ENCODE measurements around the gene FAM13A. TPM values are rescaled to one million over a fixed set of nuclear protein-coding genes. Genes with fewer than 3 reads are reported as not detected.

Gene FAM13A
- total and polyA plus RNA-seq, 2 of the 13 experiments (the other 11 are each of a cell fraction or from before 2014, with no cell fraction given) = 1.2 to 36.2 TPM

DNA sequence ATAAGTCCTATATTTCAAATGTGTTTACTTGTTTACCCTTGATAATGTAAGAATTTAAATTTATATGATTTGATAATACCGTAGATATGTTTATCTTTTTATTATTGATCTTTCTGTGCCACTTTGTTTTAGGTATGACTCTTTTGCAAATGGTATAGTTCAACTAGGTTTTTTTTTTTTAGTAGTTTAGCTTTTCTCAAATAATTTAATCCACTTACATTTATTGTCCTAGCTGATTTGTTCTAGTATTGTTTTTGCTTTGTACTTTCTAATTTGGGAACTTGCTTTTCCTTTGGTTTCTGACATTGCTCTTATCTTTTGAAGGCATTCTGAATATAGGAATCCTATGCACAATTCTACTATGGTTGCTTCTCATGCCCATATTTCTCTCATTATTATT is 260.4 kb downstream of the FAM13A start:
- Histone ChIP-seq H3K4me3 (replicated peaks in 1 of 3; ENCODE audit: insufficient read depth in 1 of 3, low read depth in 2 of 3, low read length in 3 of 3) (no peak overlapping the region), H3K27ac (ENCODE audit: extremely low read length, insufficient read depth, low read length) (no peak overlapping the region), H2AFZ (ENCODE audit: low read length) (no peak overlapping the region), H3K9ac (ENCODE audit: insufficient read depth, low read depth, low read length) (no peak overlapping the region), H3K79me2 (ENCODE audit: insufficient read depth, low read length) (peaks cover 6% of the 10 kb centered on the region), H3K27me3 (ENCODE audit: control insufficient read depth in 1 of 2, insufficient read depth in 2 of 2, low read length in 2 of 2) (no peaks in the 10 kb centered on the region), H3K36me3 (replicated peaks in 1 of 2; ENCODE audit: control insufficient read depth in 1 of 2, insufficient read depth in 2 of 2, low read length in 2 of 2) (peaks cover 0 to 1% of the 10 kb centered on the region in 2 experiments; a peak in 2 of 5 replicates), H3K4me2 (ENCODE audit: low read depth, low read length) (no peak overlapping the region), H3K9me3 (ENCODE audit: low read length) (no peaks in the 10 kb centered on the region), H4K20me1 (ENCODE audit: insufficient read depth, low read length) (peaks cover 12% of the 10 kb centered on the region; the same call in 1 of the 2 replicates), H3K4me1 (ENCODE audit: insufficient read depth, low read length) (0 out of 2 replicates have a peak, but pooled peaks cover under 1% of the 10 kb centered on the region)
- DNase-seq (ENCODE audit: low spot score) = no peak
- CTCF ChIA-PET (ENCODE audit: low intra/inter-chr PET ratio, low total read pairs) = no interaction called here
- POLR2A ChIA-PET = no interaction called here
- no peak for ATAC-seq
- in situ Hi-C loops (cut with HindIII; ENCODE audit: extremely low pct_ligation_motif_present, low pct_unique_long_range_greater_than_20kb) (no loop called here), intact Hi-C loops (cut with micrococcal nuclease; ENCODE audit: unreplicated experiment) (no loop called here)
- no TSS peak for BruUV-seq (replicated peaks)
- FAIRE-seq = no peak
- 52% methylated on average over 1 of the region's 1 CpG for WGBS (ENCODE audit: low lambda C conversion rate)
- TF ChIP-seq MED8 (CRISPR knock-in tag; IDR thresholded peaks at IDR 0.05; ENCODE audit: insufficient replicate concordance) = no peak
- TF ChIP-seq CBFB (CRISPR knock-in tag; IDR thresholded peaks at IDR 0.05) = no peak
- TF ChIP-seq SRY (CRISPR knock-in tag; IDR thresholded peaks at IDR 0.05) = no peak
- TF ChIP-seq ZSCAN25 (CRISPR knock-in tag; IDR thresholded peaks at IDR 0.05) = no peak

DNA sequence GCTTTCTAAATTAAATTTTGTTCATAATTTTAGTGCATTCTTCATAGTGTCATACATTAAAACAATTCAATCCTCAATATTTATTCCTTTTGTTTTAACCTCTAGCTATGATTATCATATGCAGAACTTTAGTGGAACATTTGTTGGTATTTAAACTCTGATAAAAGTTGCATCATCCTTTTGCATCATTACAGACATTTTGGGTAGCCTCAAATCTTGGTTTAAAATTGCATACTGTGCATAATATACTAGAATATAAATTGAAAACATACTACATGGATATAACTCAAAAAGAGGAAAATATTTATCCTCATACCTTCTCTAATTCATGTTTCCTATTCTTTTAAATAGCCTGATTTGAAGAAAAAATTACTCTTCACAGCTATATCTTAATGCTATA is 262.0 kb downstream of the FAM13A start:
- H3K27me3 ChIP-seq (ENCODE audit: control insufficient read depth in 1 of 2, insufficient read depth in 2 of 2, low read length in 2 of 2) = no peaks in the 10 kb centered on the region
- BruUV-seq (replicated peaks) = no TSS peak
- CTCF ChIA-PET (ENCODE audit: low intra/inter-chr PET ratio, low total read pairs) = no interaction called here
- H3K9me3 ChIP-seq (ENCODE audit: low read length) = no peaks in the 10 kb centered on the region
- peaks cover 2% of the 10 kb centered on the region for H3K79me2 ChIP-seq (ENCODE audit: insufficient read depth, low read length)
- no peak overlapping the region for H3K9ac ChIP-seq (ENCODE audit: insufficient read depth, low read depth, low read length)
- in situ Hi-C loops (cut with HindIII; ENCODE audit: extremely low pct_ligation_motif_present, low pct_unique_long_range_greater_than_20kb) (loop anchor here (5.0 kb wide), 1 partner anchor 88 kb away; no protein-coding TSS in a partner anchor), intact Hi-C loops (cut with micrococcal nuclease; ENCODE audit: unreplicated experiment) (no loop called here)
- POLR2A ChIA-PET = no interaction called here
- H3K4me2 ChIP-seq (ENCODE audit: low read depth, low read length) = no peak overlapping the region
- no peak overlapping the region for H2AFZ ChIP-seq (ENCODE audit: low read length)
- H3K4me3 ChIP-seq (replicated peaks in 1 of 3; ENCODE audit: insufficient read depth in 1 of 3, low read depth in 2 of 3, low read length in 3 of 3) = no peak overlapping the region
- no peaks in the 10 kb centered on the region for H3K4me1 ChIP-seq (ENCODE audit: insufficient read depth, low read length)
- FAIRE-seq (no peak), DNase-seq (ENCODE audit: low spot score) (no peak), ATAC-seq (no peak)
- peaks cover 17% of the 10 kb centered on the region; the same call in 1 of the 2 replicates for H4K20me1 ChIP-seq (ENCODE audit: insufficient read depth, low read length)
- H3K36me3 ChIP-seq (replicated peaks in 1 of 2; ENCODE audit: control insufficient read depth in 1 of 2, insufficient read depth in 2 of 2, low read length in 2 of 2) = peaks cover 1 to 3% of the 10 kb centered on the region in 2 experiments; a peak in 2 of 5 replicates
- no peak overlapping the region for H3K27ac ChIP-seq (ENCODE audit: extremely low read length, insufficient read depth, low read length)
- TF ChIP-seq, protein P1, sequence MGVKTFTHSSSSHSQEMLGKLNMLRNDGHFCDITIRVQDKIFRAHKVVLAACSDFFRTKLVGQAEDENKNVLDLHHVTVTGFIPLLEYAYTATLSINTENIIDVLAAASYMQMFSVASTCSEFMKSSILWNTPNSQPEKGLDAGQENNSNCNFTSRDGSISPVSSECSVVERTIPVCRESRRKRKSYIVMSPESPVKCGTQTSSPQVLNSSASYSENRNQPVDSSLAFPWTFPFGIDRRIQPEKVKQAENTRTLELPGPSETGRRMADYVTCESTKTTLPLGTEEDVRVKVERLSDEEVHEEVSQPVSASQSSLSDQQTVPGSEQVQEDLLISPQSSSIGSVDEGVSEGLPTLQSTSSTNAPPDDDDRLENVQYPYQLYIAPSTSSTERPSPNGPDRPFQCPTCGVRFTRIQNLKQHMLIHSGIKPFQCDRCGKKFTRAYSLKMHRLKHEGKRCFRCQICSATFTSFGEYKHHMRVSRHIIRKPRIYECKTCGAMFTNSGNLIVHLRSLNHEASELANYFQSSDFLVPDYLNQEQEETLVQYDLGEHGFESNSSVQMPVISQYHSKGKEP (CRISPR knock-in tag; IDR thresholded peaks at IDR 0.05) = no peak
- TF ChIP-seq MAFF (IDR thresholded peaks at IDR 0.05; ENCODE audit: low read depth, low read length) (peak; percentile 26; the same call in 1 of the 2 replicates), ZSCAN30 (CRISPR knock-in tag; IDR thresholded peaks at IDR 0.05) (no peak), HDAC1 (CRISPR knock-in tag; IDR thresholded peaks at IDR 0.05) (no peak), CEBPB (IDR thresholded peaks at IDR 0.05; ENCODE audit: borderline replicate concordance, low read depth, low read length) (peak; percentile 29; the same call in 1 of the 2 replicates), HDAC6 (IDR thresholded peaks at IDR 0.05; ENCODE audit: low read depth, low read length) (no peak)
